Measurements from ENCODE around the gene PPP2R1B.

Gene PPP2R1B

GRCh38 chr11:111733016-111733415 lies 33.2 kb downstream of the PPP2R1B start:
- no peak for DNase-seq (ENCODE audit: low read depth)

GRCh38 chr11:111731821-111732220 lies 34.4 kb downstream of the PPP2R1B start:
- no peak for DNase-seq (ENCODE audit: low read depth)
- TF ChIP-seq CTCF (IDR thresholded peaks at IDR 0.05; ENCODE audit: low read depth, low read length, missing control alignments): no peak
- no peak overlapping the region for H3K4me3 ChIP-seq (ENCODE audit: low read depth, low read length)

More at GRCh38 chr11:111733016-111733415, 33.2 kb downstream of the PPP2R1B start:
- no peak overlapping the region for H3K4me3 ChIP-seq (ENCODE audit: low read depth, low read length)
- TF ChIP-seq CTCF (IDR thresholded peaks at IDR 0.05; ENCODE audit: low read depth, low read length, missing control alignments): no peak

- no peak overlapping the region for H3K4me3 ChIP-seq (ENCODE audit: low read depth, low read length)
- DNase-seq (ENCODE audit: low read depth): no peak
- TF ChIP-seq CTCF (IDR thresholded peaks at IDR 0.05; ENCODE audit: low read depth, low read length, missing control alignments): no peak
These were observed 35.2 kb downstream of the PPP2R1B start for GRCh38 chr11:111730871-111731591.

- no peak overlapping the region for H3K4me3 ChIP-seq (ENCODE audit: low read depth, low read length)
- no peak for DNase-seq (ENCODE audit: low read depth)
- no peak for TF ChIP-seq CTCF (IDR thresholded peaks at IDR 0.05; ENCODE audit: low read depth, low read length, missing control alignments)
These were observed 36.3 kb downstream of the PPP2R1B start for GRCh38 chr11:111729831-111730311.

- TF ChIP-seq CTCF (IDR thresholded peaks at IDR 0.05; ENCODE audit: low read depth, low read length, missing control alignments): no peak
- no peak for DNase-seq (ENCODE audit: low read depth)
- no peak overlapping the region for H3K4me3 ChIP-seq (ENCODE audit: low read depth, low read length)
These were observed 36.9 kb downstream of the PPP2R1B start for GRCh38 chr11:111729071-111729830.

GRCh38 chr11:111727431-111727830 lies 38.8 kb downstream of the PPP2R1B start:
- no peak for TF ChIP-seq CTCF (IDR thresholded peaks at IDR 0.05; ENCODE audit: low read depth, low read length, missing control alignments)
- no peak overlapping the region for H3K4me3 ChIP-seq (ENCODE audit: low read depth, low read length)
- DNase-seq (ENCODE audit: low read depth): no peak

Data from GM12864 (cell line).